Measurements from ENCODE around the gene SH3GLB1. TPM values are rescaled to one million over a fixed set of nuclear protein-coding genes. Genes with fewer than 3 reads are reported as not detected.

Gene SH3GLB1
- total and polyA plus RNA-seq, 2 of the 13 experiments (the other 11 are each of a cell fraction or from before 2014, with no cell fraction given), result 26.0 to 41.5 TPM

DNA sequence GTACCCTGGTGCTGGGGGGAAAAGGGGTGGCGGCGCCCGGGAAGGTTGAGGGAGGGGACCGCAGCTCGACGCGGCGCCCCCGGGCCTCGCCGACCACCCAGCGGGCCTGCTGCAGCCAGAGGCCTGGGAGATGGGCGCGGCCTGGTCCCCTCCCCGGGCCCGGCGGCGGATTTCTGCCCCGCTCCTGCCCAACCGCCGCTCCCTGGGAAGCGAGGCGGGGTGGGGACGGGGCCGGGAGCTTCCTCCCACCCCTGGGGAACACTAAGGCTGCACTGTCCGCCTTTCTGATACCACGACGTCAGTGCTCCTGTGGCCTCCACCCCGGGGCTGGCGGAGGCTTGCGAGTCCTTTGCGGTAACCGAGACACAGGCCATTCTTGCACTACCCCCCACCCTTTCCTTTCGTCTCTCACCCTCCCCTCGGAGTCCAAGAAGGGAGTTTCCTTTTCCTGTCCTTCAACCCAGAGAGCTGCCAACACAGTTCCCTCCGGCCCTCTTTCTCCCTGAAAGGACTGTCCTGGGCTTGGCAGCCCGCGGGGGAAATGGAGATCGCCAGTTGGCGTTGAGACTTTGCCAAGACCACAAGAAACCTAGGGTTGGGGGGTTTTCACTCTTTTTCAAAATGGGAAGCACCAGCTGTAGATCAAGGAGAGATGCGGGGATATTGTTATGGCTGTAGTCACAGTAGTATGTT, 742 bp downstream of the SH3GLB1 start (continued):
- no peak for TF ChIP-seq CEBPZ (IDR thresholded peaks at IDR 0.05; ENCODE audit: low read length)
- no peak for TF ChIP-seq EZH2 (conservative IDR thresholded peaks at IDR 0.05; ENCODE audit: low read depth, low read length)
- no peak for TF ChIP-seq PAX8 (CRISPR knock-in tag; IDR thresholded peaks at IDR 0.05; ENCODE audit: borderline replicate concordance)
- peak; percentile 11; the same call in 1 of the 2 replicates for TF ChIP-seq ESRRA (CRISPR knock-in tag; IDR thresholded peaks at IDR 0.05; ENCODE audit: low read depth)
- TF ChIP-seq ZFYVE20 (CRISPR knock-in tag; IDR thresholded peaks at IDR 0.05; ENCODE audit: borderline replicate concordance, low read depth), result no peak
- TF ChIP-seq TFDP1 (CRISPR knock-in tag; IDR thresholded peaks at IDR 0.05; ENCODE audit: borderline replicate concordance), result no peak
- no peak for TF ChIP-seq KIAA2018 (CRISPR knock-in tag; IDR thresholded peaks at IDR 0.05; ENCODE audit: borderline replicate concordance)
- TF ChIP-seq ZNF710 (CRISPR knock-in tag; IDR thresholded peaks at IDR 0.05; ENCODE audit: borderline replicate concordance), result no peak
- TF ChIP-seq ZGPAT (CRISPR knock-in tag; IDR thresholded peaks at IDR 0.05), result no peak; the same call in 1 of the 2 replicates
- no peak for TF ChIP-seq DDIT3 (CRISPR knock-in tag; IDR thresholded peaks at IDR 0.05)
